Fibroblast of lung (primary cell): ENCODE measurements around the gene C1orf115. TPM values are rescaled to one million over a fixed set of nuclear protein-coding genes. Genes with fewer than 3 reads are reported as not detected.

Experiments used
- DNase-seq, 2 donors: peaks; one replicate each; pipeline versions ENCODE4 v3.0.0 to v3.0.0-alpha.2; 2010; ENCODE audit warnings: low read depth in 2 of 2
- H2AFZ ChIP-seq: 2 replicates; pipeline ENCODE4 v1.5.1; 2012; ENCODE audit warnings: low read length, control low read depth, inconsistent platforms
- H3K27ac ChIP-seq: 2 replicates; pipeline ENCODE4 v1.5.1; 2011; ENCODE audit warnings: low read length, control low read depth; ENCODE audit not compliant: insufficient read depth
- H3K27me3 ChIP-seq: 2 replicates; pipeline ENCODE4 v1.5.1; 2011; ENCODE audit warnings: mild to moderate bottlenecking, low read length; ENCODE audit not compliant: control insufficient read depth, insufficient read depth
- H3K36me3 ChIP-seq: 2 replicates; pipeline ENCODE4 v1.5.1; 2011; ENCODE audit warnings: low read length; ENCODE audit not compliant: control insufficient read depth, insufficient read depth
- H3K4me1 ChIP-seq: 2 replicates; pipeline ENCODE4 v1.5.1; 2011; ENCODE audit warnings: low read length; ENCODE audit not compliant: control insufficient read depth, insufficient read depth; ENCODE audit errors: extremely low read depth
- H3K4me2 ChIP-seq: 2 replicates; pipeline ENCODE4 v1.5.1; 2011; ENCODE audit warnings: low read length, control low read depth; ENCODE audit not compliant: insufficient read depth; ENCODE audit errors: extremely low read depth
- H3K4me3 ChIP-seq, 4 experiments: fragments of 200-600 bp in 1 of 4; sonication (generic) in 1 of 4; replicated peaks in 1 of 4; 2 replicates each; pipeline ENCODE4 v1.5.1; 2011 to 2016; ENCODE audit warnings: low read length in 4 of 4, low read depth in 3 of 4, mild to moderate bottlenecking in 3 of 4, control low read depth in 2 of 4, inconsistent platforms in 1 of 4, mixed read lengths in 1 of 4; ENCODE audit not compliant: insufficient read depth in 1 of 4; ENCODE audit errors: control extremely low read depth in 1 of 4
- H3K79me2 ChIP-seq: 2 replicates; pipeline ENCODE4 v1.5.1; 2012; ENCODE audit warnings: mild to moderate bottlenecking, low read length, inconsistent platforms; ENCODE audit not compliant: control insufficient read depth, insufficient read depth
- H3K9ac ChIP-seq: 2 replicates; pipeline ENCODE4 v1.5.1; 2011; ENCODE audit warnings: mild to moderate bottlenecking, low read length, control low read depth; ENCODE audit not compliant: insufficient read depth
- H3K9me3 ChIP-seq: 2 replicates; pipeline ENCODE4 v1.5.1; 2012; ENCODE audit warnings: low read depth, low read length; ENCODE audit not compliant: control insufficient read depth, insufficient read depth
- H4K20me1 ChIP-seq: 2 replicates; pipeline ENCODE4 v1.5.1; 2011; ENCODE audit warnings: low read length; ENCODE audit not compliant: control insufficient read depth, insufficient read depth; ENCODE audit errors: extremely low read depth
- CTCF ChIP-seq, 2 donors: IDR thresholded peaks in 1 of 2; conservative IDR thresholded peaks in 1 of 2; 1 replicate in 1 of 2; 2 replicates in 1 of 2; pipeline ENCODE4 v1.5.1; 2011 to 2012; ENCODE audit warnings: low read length in 2 of 2, control low read depth in 1 of 2, inconsistent platforms in 1 of 2, low read depth in 1 of 2, mild to moderate bottlenecking in 1 of 2
- EZH2 ChIP-seq: IDR thresholded peaks from 2 replicates; pipeline ENCODE4 v1.5.1; 2012; ENCODE audit warnings: low read length, control low read depth, mild to moderate bottlenecking; ENCODE audit errors: missing control alignments
- polyA plus RNA-seq, 2 donors: library from polyadenylated mRNA; depleted of rRNA in 1 of 2; stranded (reverse) in 1 of 2; unstranded in 1 of 2; fragments of >200 nt; gene quantifications; 2 replicates each; pipeline ENCODE4 v1.2.1, GENCODE V29; 2011 to 2012; ENCODE audit warnings: missing spikeins in 1 of 2
- total RNA-seq: library from RNA; depleted of rRNA; stranded (reverse); fragments of >200 nt; gene quantifications from 2 replicates; pipeline ENCODE4 v1.2.1, GENCODE V29; 2014

C1orf115 gene
- total and polyA plus RNA-seq, 2 donors (not counting 1 experiment from before 2014, with no cell fraction given), result 2.2 to 3.3 TPM

GRCh38 chr1:220695426-220695825 lies 5.3 kb downstream of the C1orf115 start:
- H3K4me1 ChIP-seq, result no peaks in the 10 kb centered on the region
- DNase-seq, result no peak
- no peak for TF ChIP-seq EZH2
- no peak for TF ChIP-seq CTCF (conservative IDR thresholded peaks at IDR 0.05 in 1 of 2, IDR thresholded peaks at IDR 0.05 in 1 of 2; ENCODE audit: low read depth in 1 of 2, low read length in 2 of 2)
- no peaks in the 10 kb centered on the region for H3K79me2 ChIP-seq
- H3K27ac ChIP-seq, result no peak overlapping the region
- H3K27me3 ChIP-seq, result peaks cover 8% of the 10 kb centered on the region
- no peak overlapping the region for H3K4me3 ChIP-seq
- H3K4me2 ChIP-seq, result no peak overlapping the region
- no peaks in the 10 kb centered on the region for H4K20me1 ChIP-seq
- no peaks in the 10 kb centered on the region for H3K36me3 ChIP-seq
- H2AFZ ChIP-seq, result no peak overlapping the region
- no peaks in the 10 kb centered on the region for H3K9me3 ChIP-seq
- H3K9ac ChIP-seq, result no peak overlapping the region

- no peak overlapping the region for H3K9ac ChIP-seq
- H2AFZ ChIP-seq, result no peak overlapping the region
- no peaks in the 10 kb centered on the region for H3K9me3 ChIP-seq
- peaks cover 2% of the 10 kb centered on the region for H3K27me3 ChIP-seq
- no peak for DNase-seq
- no peak overlapping the region for H3K4me2 ChIP-seq
- no peak overlapping the region for H3K4me3 ChIP-seq
- no peaks in the 10 kb centered on the region for H3K36me3 ChIP-seq
- H4K20me1 ChIP-seq, result no peaks in the 10 kb centered on the region
- TF ChIP-seq CTCF (conservative IDR thresholded peaks at IDR 0.05 in 1 of 2, IDR thresholded peaks at IDR 0.05 in 1 of 2; ENCODE audit: low read depth in 1 of 2, low read length in 2 of 2) (no peak), EZH2 (no peak)
- no peaks in the 10 kb centered on the region for H3K4me1 ChIP-seq
- no peak overlapping the region for H3K27ac ChIP-seq
- no peaks in the 10 kb centered on the region for H3K79me2 ChIP-seq
Measured at GRCh38 chr1:220696226-220696862, 6.2 kb downstream of the C1orf115 start.

- Histone ChIP-seq H3K4me2 (no peak overlapping the region), H3K9ac (no peak overlapping the region), H3K27me3 (peaks cover 2% of the 10 kb centered on the region), H2AFZ (no peak overlapping the region), H3K27ac (no peak overlapping the region), H3K4me1 (no peaks in the 10 kb centered on the region), H4K20me1 (no peaks in the 10 kb centered on the region), H3K4me3 (no peak overlapping the region), H3K79me2 (no peaks in the 10 kb centered on the region), H3K36me3 (no peaks in the 10 kb centered on the region), H3K9me3 (no peaks in the 10 kb centered on the region)
- peak; percentile 6 to 40 for DNase-seq
- TF ChIP-seq CTCF (conservative IDR thresholded peaks at IDR 0.05 in 1 of 2, IDR thresholded peaks at IDR 0.05 in 1 of 2; ENCODE audit: low read depth in 1 of 2, low read length in 2 of 2) (no peak), EZH2 (no peak)
Measured at GRCh38 chr1:220696863-220697231, 6.7 kb downstream of the C1orf115 start.
